T-cell (primary cell): ENCODE data around the gene GDAP1L1. TPM values are rescaled to one million over a fixed set of nuclear protein-coding genes. Genes with fewer than 3 reads are reported as not detected.
"Not testable (repeated sequence)": the region's sequence is repeated elsewhere in the genome, so short reads cannot be mapped to it uniquely, and the experiment has no call there.

Experiments
- ATAC-seq, 4 experiments: fragments of 200-7000 bp in 3 of 4; fragments of 150-1000 bp in 1 of 4; cut with Tn5 transposase; replicated peaks in 1 of 4; 1 replicate in 3 of 4; 2 replicates in 1 of 4; pipeline ENCODE4 v1.10.0; 2021; ENCODE audit warnings: moderate library complexity in 3 of 4, mild to moderate bottlenecking in 2 of 4, moderate number of reproducible peaks in 1 of 4
- CTCF ChIA-PET, 2 donors: fragments of 300-600 bp; sonication (Branson Sonifier 250); formaldehyde crosslinking; loops; one replicate each; lab custom pipeline; 2022; ENCODE audit warnings: antibody characterized with exemption in 2 of 2; lab: Charles Lee
- POLR2A ChIA-PET, 2 donors: fragments of 300-600 bp; sonication (Branson Sonifier 250); formaldehyde crosslinking; loops; one replicate each; lab custom pipeline; 2022; ENCODE audit warnings: antibody characterized with exemption in 2 of 2; lab: Charles Lee
- DNase-seq, 35 experiments: peaks; one replicate each; pipeline versions ENCODE4 v3.0.0 to v3.0.0-alpha.2; 2013 to 2023
- H3K27ac ChIP-seq: one replicate; pipeline ENCODE4 v1.5.1; 2013; ENCODE audit warnings: low read length
- H3K27me3 ChIP-seq, 2 experiments: replicated peaks in 1 of 2; 1 replicate in 1 of 2; 2 replicates in 1 of 2; pipeline versions ENCODE4 v1.6.1 to v1.7.0; 2013; ENCODE audit warnings: low read length in 1 of 2, mixed read lengths in 1 of 2; ENCODE audit not compliant: control insufficient read depth in 2 of 2, insufficient read depth in 2 of 2; ENCODE audit errors: extremely low read depth in 1 of 2
- H3K36me3 ChIP-seq, 2 donors: 1 replicate in 1 of 2; 2 replicates in 1 of 2; pipeline versions ENCODE4 v1.6.1 to v1.7.0; 2013; ENCODE audit warnings: low read length in 1 of 2; ENCODE audit not compliant: control insufficient read depth in 2 of 2, insufficient read depth in 1 of 2; ENCODE audit errors: extremely low read depth in 1 of 2
- H3K4me1 ChIP-seq, 2 experiments: 1 replicate in 1 of 2; 2 replicates in 1 of 2; pipeline versions ENCODE4 v1.6.1 to v1.7.0; 2013; ENCODE audit warnings: low read length in 2 of 2, mixed read lengths in 1 of 2; ENCODE audit not compliant: insufficient read depth in 2 of 2, control insufficient read depth in 1 of 2; ENCODE audit errors: extremely low read depth in 1 of 2
- H3K4me3 ChIP-seq, 2 donors: 1 replicate in 1 of 2; 2 replicates in 1 of 2; pipeline versions ENCODE4 v1.5.1 to v1.7.0; 2013; ENCODE audit warnings: mild to moderate bottlenecking in 2 of 2, low read length in 1 of 2, moderate library complexity in 1 of 2; ENCODE audit not compliant: control insufficient read depth in 1 of 2; ENCODE audit errors: extremely low read depth in 1 of 2
- H3K9me3 ChIP-seq: 2 replicates; pipeline ENCODE4 v1.7.0; 2013
- H3K27ac Mint-ChIP-seq, 2 donors: one replicate each; pipeline ENCODE4 v1.8.0; 2020 to 2021; ENCODE audit warnings: mild to moderate bottlenecking in 2 of 2, mixed read lengths in 2 of 2
- H3K27me3 Mint-ChIP-seq, 2 donors: one replicate each; pipeline ENCODE4 v1.8.0; 2021 to 2022; ENCODE audit warnings: mixed read lengths in 2 of 2
- H3K36me3 Mint-ChIP-seq: one replicate; pipeline ENCODE4 v1.8.0; 2021; ENCODE audit warnings: mixed read lengths
- H3K4me1 Mint-ChIP-seq, 3 donors: one replicate each; pipeline ENCODE4 v1.8.0; 2020 to 2022; ENCODE audit warnings: mixed read lengths in 3 of 3, mild to moderate bottlenecking in 1 of 3
- H3K4me3 Mint-ChIP-seq, 3 donors: one replicate each; pipeline ENCODE4 v1.8.0; 2020 to 2022; ENCODE audit warnings: mild to moderate bottlenecking in 3 of 3, mixed read lengths in 3 of 3, moderate library complexity in 3 of 3
- H3K9me3 Mint-ChIP-seq, 3 donors: one replicate each; pipeline ENCODE4 v1.8.0; 2020 to 2022; ENCODE audit warnings: mixed read lengths in 3 of 3
- WGBS: methylation state at CpG from one replicate; pipeline ENCODE4 v1.1.5; 2013; ENCODE audit warnings: missing lambda C conversion rate; ENCODE audit not compliant: insufficient coverage; 5-methylcytosine and 5-hydroxymethylcytosine counted together
- total RNA-seq, 35 experiments: library from RNA in 6 of 35; stranded (reverse) in 6 of 35; fragments of 120-200 nt in 1 of 35; gene quantifications; one replicate each; pipeline versions ENCODE4 v1.2.1 to v1.2.4 and lab custom pipeline; 2013 to 2026

Gene GDAP1L1
- total RNA-seq, 5 donors from 2014 or later (not counting 1 experiment from before 2014, with no cell fraction given), result not detected

DNA sequence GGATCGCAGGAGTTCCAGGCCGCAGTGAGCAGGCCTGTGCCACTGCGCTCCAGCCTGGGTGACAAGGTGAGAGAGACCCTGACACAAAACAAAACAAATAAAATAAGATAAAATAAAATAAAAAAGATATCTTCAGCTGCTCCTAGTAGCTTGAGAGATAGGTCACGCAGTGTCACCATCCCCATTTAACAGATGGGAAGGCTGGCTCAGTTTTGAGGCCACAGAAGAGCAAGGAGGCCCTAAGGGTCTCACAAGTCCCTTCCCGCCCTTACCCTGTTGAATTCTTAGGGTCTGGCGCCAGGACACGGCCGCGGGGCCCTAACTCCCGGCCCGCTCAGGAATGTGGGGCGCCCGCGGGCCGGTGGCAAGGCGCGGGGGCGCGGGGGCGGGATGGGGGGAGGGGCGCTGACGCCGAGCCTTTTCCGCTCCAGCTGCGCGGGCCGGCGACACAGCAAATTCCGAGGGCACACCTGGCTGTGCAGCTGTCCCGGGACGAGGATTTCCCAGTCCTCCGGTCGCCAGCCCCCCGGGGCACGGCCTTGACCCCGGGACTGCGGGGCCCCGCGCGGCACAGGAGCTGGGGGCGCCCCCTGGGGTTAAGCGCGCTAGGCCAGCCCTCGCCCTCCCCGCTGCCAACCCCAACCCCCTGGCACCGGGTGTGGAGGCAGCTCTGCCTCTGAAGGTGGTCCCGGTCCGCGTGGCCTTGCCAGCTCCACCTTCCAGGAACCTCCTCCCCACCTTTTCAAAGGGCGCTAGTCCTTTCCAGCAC, 79.5 kb downstream of the GDAP1L1 start:
- Mint-ChIP-seq H3K27me3 (peaks cover 0 to 10% of the 10 kb centered on the region in 2 donors), H3K4me1 (peaks cover 0 to 2% (median 0%) of the 10 kb centered on the region in 3 donors), H3K36me3 (no peaks in the 10 kb centered on the region), H3K4me3 (peak overlapping the region in 2 of 3 donors; percentile 52 to 68), H3K9me3 (no peaks in the 10 kb centered on the region), H3K27ac (no peak overlapping the region)
- no peaks in the 10 kb centered on the region for H3K36me3 ChIP-seq
- DNase-seq (peak in 13 of 35 experiments; percentile 2 to 29 (median 10)), ATAC-seq (peak; percentile 71 to 80 (median 74))
- H3K4me1 ChIP-seq, result peaks cover 0 to 6% of the 10 kb centered on the region in 2 experiments
- H3K27ac ChIP-seq, result no peak overlapping the region
- peaks cover 0 to 31% of the 10 kb centered on the region in 2 experiments for H3K27me3 ChIP-seq
- CTCF ChIA-PET, result interaction anchor here in 1 of 2 donors (1.5 kb wide), 1 partner anchor 15 kb away, joined by 4 read pairs; the partner anchor contains the start of gene FITM2
- POLR2A ChIA-PET, result interaction anchor here in 1 of 2 donors (0.6 kb wide), 1 partner anchor 10 kb away, joined by 3 read pairs; no protein-coding TSS in a partner anchor
- 2% methylated on average over 27 of the region's 50 CpGs for WGBS
- H3K4me3 ChIP-seq, result peak overlapping the region; percentile 12 to 32
- no peaks in the 10 kb centered on the region for H3K9me3 ChIP-seq

GRCh38 chr20:44327748-44328147, 80.6 kb downstream of the GDAP1L1 start:
- not testable (repeated sequence) for H3K4me1 Mint-ChIP-seq, H3K27me3 Mint-ChIP-seq, H3K27ac Mint-ChIP-seq, H3K36me3 Mint-ChIP-seq, ATAC-seq, H3K27ac ChIP-seq, DNase-seq, H3K4me1 ChIP-seq, H3K9me3 ChIP-seq, H3K4me3 ChIP-seq, H3K36me3 ChIP-seq, H3K9me3 Mint-ChIP-seq
- WGBS, result 89% methylated on average over 6 of the region's 7 CpGs
- peak overlapping the region in 1 of 3 donors; percentile 68 for H3K4me3 Mint-ChIP-seq
- ChIA-PET POLR2A (interaction anchor here in 1 of 2 donors (0.7 kb wide), 1 partner anchor 709 kb away, joined by 3 read pairs; no protein-coding TSS in a partner anchor), CTCF (interaction anchor here (0.7 to 1.5 kb wide), 3 partner anchors 13 to 112 kb away, joined by 3 to 6 read pairs (median 4); partner anchors contain the start of gene FITM2 (in 1 of the 2))
- peaks cover 0 to 29% of the 10 kb centered on the region in 2 experiments for H3K27me3 ChIP-seq

DNA sequence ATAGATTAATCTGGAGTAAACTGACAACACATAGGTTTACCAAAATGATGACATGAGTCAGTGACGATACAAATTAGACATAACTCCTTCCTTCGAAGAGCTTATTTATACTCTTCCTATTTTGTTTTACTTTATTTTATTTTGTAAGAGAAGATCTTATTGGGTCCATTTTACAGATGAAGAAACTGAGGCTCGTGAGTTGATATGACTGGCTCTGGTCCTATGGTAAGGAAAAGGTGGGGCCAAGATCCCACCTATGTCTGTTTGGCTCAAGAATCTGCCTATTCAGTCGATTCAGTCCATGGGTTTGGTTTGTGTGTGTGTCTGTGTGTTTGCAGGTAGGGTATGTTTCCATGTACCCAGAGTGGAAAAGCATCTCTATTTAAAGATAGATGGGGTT, 81.3 kb downstream of the GDAP1L1 start:
- Mint-ChIP-seq H3K4me3 (peak overlapping the region in 2 of 3 donors; percentile 55 to 68), H3K4me1 (peaks cover 0 to 2% (median 0%) of the 10 kb centered on the region in 3 donors), H3K36me3 (no peaks in the 10 kb centered on the region), H3K9me3 (no peaks in the 10 kb centered on the region), H3K27me3 (peaks cover 0 to 10% of the 10 kb centered on the region in 2 donors), H3K27ac (no peak overlapping the region)
- H3K27ac ChIP-seq, result no peak overlapping the region
- ATAC-seq (no peak), DNase-seq (no peak)
- CTCF ChIA-PET, result interaction anchor here in 1 of 2 donors (1.0 kb wide), 1 partner anchor 112 kb away, joined by 3 read pairs; no protein-coding TSS in a partner anchor
- no peaks in the 10 kb centered on the region for H3K9me3 ChIP-seq
- peaks cover 0 to 6% of the 10 kb centered on the region in 2 experiments for H3K4me1 ChIP-seq
- H3K27me3 ChIP-seq, result peaks cover 0 to 29% of the 10 kb centered on the region in 2 experiments
- no peak overlapping the region for H3K4me3 ChIP-seq
- POLR2A ChIA-PET, result interaction anchor here in 1 of 2 donors (0.5 to 0.6 kb wide), 2 partner anchors 20 to 190 kb away, joined by 3 to 4 read pairs; no protein-coding TSS in a partner anchor
- no peaks in the 10 kb centered on the region for H3K36me3 ChIP-seq
- WGBS, result 36% methylated on average over 1 of the region's 4 CpGs

Other genes starting within 250 kb of the GDAP1L1 start
- under 1 TPM in 3 of 5 donors, not detected in 2; 0.06 to 0.15 (median 0.09) TPM for gene JPH2, start 60.1 kb upstream of the GDAP1L1 start, total RNA-seq
- 10 to 100 TPM; 28.7 to 96.7 (median 35.4) TPM for gene OSER1, start 36.5 kb upstream of the GDAP1L1 start, total RNA-seq
- gene FITM2, start 63.9 kb downstream of the GDAP1L1 start, total RNA-seq, result 1 to 10 TPM; 4.5 to 7.4 (median 6.2) TPM
- gene R3HDML, start 89.7 kb downstream of the GDAP1L1 start, total RNA-seq, result not detected
- under 1 TPM in 3 of 5 donors, not detected in 2; 0.16 to 0.35 (median 0.32) TPM for gene HNF4A, start 108.4 kb downstream of the GDAP1L1 start, total RNA-seq
- 10 to 100 TPM; 14.6 to 19.2 (median 16.8) TPM for gene TTPAL, start 228.6 kb downstream of the GDAP1L1 start, total RNA-seq